HEK293 (cell line): ENCODE measurements around the gene CNPY4.
A peak's percentile ranks its signal among the peaks of the same experiment; 100 is the strongest.

Experiments
- GLI2 ChIP-seq: fragments of 450-650 bp; formaldehyde crosslinking; IDR thresholded peaks from 2 replicates; pipeline ENCODE4; 2017; ENCODE audit warnings: missing biosample characterization, missing genetic modification characterization, low read depth, borderline replicate concordance
- HOXA7 ChIP-seq: sonication (generic); formaldehyde crosslinking; IDR thresholded peaks from 2 replicates; pipeline ENCODE4 v1.8.1; 2022; ENCODE audit warnings: missing genetic modification reagents, borderline replicate concordance
- HOXD13 ChIP-seq: sonication (generic); formaldehyde crosslinking; IDR thresholded peaks from 2 replicates; pipeline ENCODE4 v1.8.0; 2022; ENCODE audit warnings: missing genetic modification reagents, borderline replicate concordance
- MYNN ChIP-seq: fragments of 450-650 bp; formaldehyde crosslinking; IDR thresholded peaks from 2 replicates; pipeline ENCODE4 v1.5.1; 2016; ENCODE audit warnings: missing biosample characterization, missing genetic modification characterization, borderline replicate concordance
- PRDM1 ChIP-seq: fragments of 450-650 bp; formaldehyde crosslinking; IDR thresholded peaks from 2 replicates; pipeline ENCODE4; 2016; ENCODE audit warnings: missing biosample characterization, missing genetic modification characterization
- RBAK ChIP-seq: fragments of 450-650 bp; formaldehyde crosslinking; IDR thresholded peaks from 2 replicates; pipeline ENCODE4 v1.5.1; 2016; ENCODE audit warnings: missing biosample characterization, missing genetic modification characterization
- SCRT2 ChIP-seq: fragments of 450-650 bp; formaldehyde crosslinking; IDR thresholded peaks from 2 replicates; pipeline ENCODE4 v1.5.1; 2016; ENCODE audit warnings: missing biosample characterization, missing genetic modification characterization
- ZBTB21 ChIP-seq: fragments of 450-650 bp; formaldehyde crosslinking; IDR thresholded peaks from 2 replicates; pipeline ENCODE4 v1.5.1; 2017; ENCODE audit warnings: missing biosample characterization, missing genetic modification characterization
- ZEB2 ChIP-seq: fragments of 450-650 bp; formaldehyde crosslinking; IDR thresholded peaks from 2 replicates; pipeline ENCODE4 v1.5.1; 2016; ENCODE audit warnings: missing biosample characterization, missing genetic modification characterization
- ZFP41 ChIP-seq: fragments of 450-650 bp; formaldehyde crosslinking; IDR thresholded peaks from 2 replicates; pipeline ENCODE4 v1.5.1; 2016; ENCODE audit warnings: missing biosample characterization, missing genetic modification characterization, borderline replicate concordance
- ZNF112 ChIP-seq: fragments of 450-650 bp; formaldehyde crosslinking; IDR thresholded peaks from 2 replicates; pipeline ENCODE4 v1.5.0; 2017; ENCODE audit warnings: missing biosample characterization, missing genetic modification characterization
- ZNF169 ChIP-seq: fragments of 450-650 bp; formaldehyde crosslinking; IDR thresholded peaks from 2 replicates; pipeline ENCODE4 v1.5.1; 2016; ENCODE audit warnings: missing biosample characterization, missing genetic modification characterization
- ZNF214 ChIP-seq: fragments of 450-650 bp; formaldehyde crosslinking; IDR thresholded peaks from 2 replicates; pipeline ENCODE4 v1.5.1; 2017; ENCODE audit warnings: missing biosample characterization, mild to moderate bottlenecking, missing genetic modification characterization, borderline replicate concordance
- ZNF302 ChIP-seq: fragments of 450-650 bp; formaldehyde crosslinking; IDR thresholded peaks from 2 replicates; pipeline ENCODE4 v1.5.1; 2016; ENCODE audit warnings: missing biosample characterization, missing genetic modification characterization, low read depth
- ZNF311 ChIP-seq: fragments of 450-650 bp; formaldehyde crosslinking; IDR thresholded peaks from 2 replicates; pipeline ENCODE4 v1.5.1; 2017; ENCODE audit warnings: missing biosample characterization, missing genetic modification characterization, borderline replicate concordance
- ZNF473 ChIP-seq: fragments of 450-650 bp; formaldehyde crosslinking; IDR thresholded peaks from 2 replicates; pipeline ENCODE4 v1.5.1; 2017; ENCODE audit warnings: missing biosample characterization, missing genetic modification characterization
- ZNF555 ChIP-seq: fragments of 450-650 bp; formaldehyde crosslinking; conservative IDR thresholded peaks from 2 replicates; pipeline ENCODE4 v1.5.1; 2017; ENCODE audit warnings: missing biosample characterization, mild to moderate bottlenecking, missing genetic modification characterization, inconsistent platforms
- ZNF610 ChIP-seq: fragments of 450-650 bp; formaldehyde crosslinking; IDR thresholded peaks from 2 replicates; pipeline ENCODE4 v1.5.1; 2016; ENCODE audit warnings: missing biosample characterization, missing genetic modification characterization, borderline replicate concordance
- ZNF626 ChIP-seq: fragments of 450-650 bp; sonication (Bioruptor Pico); formaldehyde crosslinking; IDR thresholded peaks from 2 replicates; pipeline ENCODE4 v1.5.1; 2018; ENCODE audit warnings: missing biosample characterization, missing genetic modification characterization, inconsistent platforms
- ZNF654 ChIP-seq: fragments of 450-650 bp; formaldehyde crosslinking; IDR thresholded peaks from 2 replicates; pipeline ENCODE4 v1.5.1; 2016; ENCODE audit warnings: low read depth, missing biosample characterization, missing genetic modification characterization
- ZNF777 ChIP-seq: fragments of 450-650 bp; formaldehyde crosslinking; IDR thresholded peaks from 2 replicates; pipeline ENCODE4 v1.5.1; 2017; ENCODE audit warnings: missing biosample characterization, missing genetic modification characterization, borderline replicate concordance
- ZNF792 ChIP-seq: fragments of 450-650 bp; formaldehyde crosslinking; IDR thresholded peaks from 2 replicates; pipeline ENCODE4 v1.5.1; 2016; ENCODE audit warnings: missing biosample characterization, missing genetic modification characterization
- ZSCAN23 ChIP-seq: fragments of 450-650 bp; formaldehyde crosslinking; IDR thresholded peaks from 2 replicates; pipeline ENCODE4 v1.5.1; 2016; ENCODE audit warnings: missing biosample characterization, missing genetic modification characterization
- TF ChIP-seq, protein P1 (sequence below): fragments of 450-650 bp; formaldehyde crosslinking; IDR thresholded peaks from 2 replicates; pipeline ENCODE4 v1.5.1; 2016; ENCODE audit warnings: missing biosample characterization, missing genetic modification characterization
- TF ChIP-seq, protein P2 (sequence below): fragments of 450-650 bp; formaldehyde crosslinking; IDR thresholded peaks from 2 replicates; pipeline ENCODE4 v1.5.1; 2016; ENCODE audit warnings: missing biosample characterization, missing genetic modification characterization, low read depth
- TF ChIP-seq, protein P3 (sequence below): fragments of 450-650 bp; formaldehyde crosslinking; IDR thresholded peaks from 2 replicates; pipeline ENCODE4 v1.5.1; 2016; ENCODE audit warnings: missing biosample characterization, missing genetic modification characterization, borderline replicate concordance
- TF ChIP-seq, protein P4 (sequence below): fragments of 450-650 bp; formaldehyde crosslinking; IDR thresholded peaks from 2 replicates; pipeline ENCODE4 v1.5.1; 2016; ENCODE audit warnings: missing biosample characterization, missing genetic modification characterization
- TF ChIP-seq, protein P5 (sequence below): fragments of 450-650 bp; formaldehyde crosslinking; IDR thresholded peaks from 2 replicates; pipeline ENCODE4 v1.5.1; 2016; ENCODE audit warnings: missing biosample characterization, missing genetic modification characterization
- TF ChIP-seq, protein P6 (sequence below): fragments of 450-650 bp; formaldehyde crosslinking; IDR thresholded peaks from 2 replicates; pipeline ENCODE4 v1.5.1; 2017; ENCODE audit warnings: missing biosample characterization, missing genetic modification characterization

The CNPY4 gene

DNA sequence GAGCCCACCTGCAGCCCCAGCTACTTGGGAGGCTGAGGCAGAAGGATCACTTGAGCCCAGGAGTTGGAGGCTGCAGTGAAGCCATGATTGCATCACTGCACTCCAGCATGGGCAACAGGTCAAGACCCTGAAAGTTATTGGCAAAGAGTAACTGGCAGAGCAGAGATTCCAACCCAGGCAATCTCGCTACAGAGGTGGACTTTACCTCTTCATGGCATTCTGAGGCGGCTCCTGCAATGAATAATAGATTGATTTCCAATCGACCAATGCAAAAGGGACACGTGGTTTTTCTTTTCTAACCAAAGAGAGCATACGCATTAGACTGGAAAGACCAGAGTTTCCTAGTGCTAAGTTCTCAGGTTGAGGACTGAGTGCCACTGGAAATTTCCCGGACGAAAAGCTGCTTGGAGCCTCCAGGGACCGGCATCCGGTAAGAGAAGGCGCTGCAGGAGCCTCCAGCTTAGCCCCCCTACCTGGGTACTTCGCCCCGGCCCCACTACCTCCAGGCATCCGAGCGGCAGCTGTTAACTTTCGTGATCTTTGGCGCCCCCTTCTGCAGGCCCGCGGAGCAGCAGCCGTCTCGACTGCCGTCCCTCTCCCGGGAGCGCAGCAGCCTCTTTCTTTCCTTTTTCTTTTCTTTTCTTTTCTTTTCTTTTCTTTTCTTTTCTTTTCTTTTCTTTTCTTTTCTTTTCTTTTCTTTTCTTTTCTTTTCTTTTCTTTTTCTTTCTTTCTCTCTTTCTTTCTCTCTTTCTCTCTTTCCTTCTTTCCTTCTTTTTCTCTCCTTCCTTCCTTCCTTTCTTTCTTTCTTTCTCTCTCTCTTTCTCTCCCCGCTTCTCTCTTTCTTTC is 11.4 kb downstream of the CNPY4 start (continued):
- TF ChIP-seq ZNF302 (no peak), ZNF626 (tag by site-specific recombination) (no peak), ZNF112 (tag by site-specific recombination) (no peak), HOXA7 (CRISPR knock-in tag) (no peak), ZNF473 (no peak), ZNF311 (tag by site-specific recombination) (no peak), ZNF777 (tag by site-specific recombination) (no peak), ZSCAN23 (tag by site-specific recombination) (no peak), ZFP41 (tag by site-specific recombination) (no peak), HOXD13 (CRISPR knock-in tag) (no peak), ZNF555 (tag by site-specific recombination) (no peak), ZNF214 (tag by site-specific recombination) (no peak), ZEB2 (peak; percentile 38; the same call in 1 of the 2 replicates), RBAK (tag by site-specific recombination) (no peak), SCRT2 (tag by site-specific recombination) (peak; percentile 98), MYNN (tag by site-specific recombination) (no peak), ZBTB21 (tag by site-specific recombination) (no peak), ZNF169 (tag by site-specific recombination) (no peak), ZNF792 (tag by site-specific recombination) (no peak), ZNF610 (tag by site-specific recombination) (peak; percentile 64; the same call in 1 of the 2 replicates), ZNF654 (peak; percentile 90), PRDM1 (tag by site-specific recombination) (peak; percentile 91), GLI2 (no peak)
- TF ChIP-seq, protein P1, sequence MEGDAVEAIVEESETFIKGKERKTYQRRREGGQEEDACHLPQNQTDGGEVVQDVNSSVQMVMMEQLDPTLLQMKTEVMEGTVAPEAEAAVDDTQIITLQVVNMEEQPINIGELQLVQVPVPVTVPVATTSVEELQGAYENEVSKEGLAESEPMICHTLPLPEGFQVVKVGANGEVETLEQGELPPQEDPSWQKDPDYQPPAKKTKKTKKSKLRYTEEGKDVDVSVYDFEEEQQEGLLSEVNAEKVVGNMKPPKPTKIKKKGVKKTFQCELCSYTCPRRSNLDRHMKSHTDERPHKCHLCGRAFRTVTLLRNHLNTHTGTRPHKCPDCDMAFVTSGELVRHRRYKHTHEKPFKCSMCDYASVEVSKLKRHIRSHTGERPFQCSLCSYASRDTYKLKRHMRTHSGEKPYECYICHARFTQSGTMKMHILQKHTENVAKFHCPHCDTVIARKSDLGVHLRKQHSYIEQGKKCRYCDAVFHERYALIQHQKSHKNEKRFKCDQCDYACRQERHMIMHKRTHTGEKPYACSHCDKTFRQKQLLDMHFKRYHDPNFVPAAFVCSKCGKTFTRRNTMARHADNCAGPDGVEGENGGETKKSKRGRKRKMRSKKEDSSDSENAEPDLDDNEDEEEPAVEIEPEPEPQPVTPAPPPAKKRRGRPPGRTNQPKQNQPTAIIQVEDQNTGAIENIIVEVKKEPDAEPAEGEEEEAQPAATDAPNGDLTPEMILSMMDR (tag by site-specific recombination): peak; percentile 86
- TF ChIP-seq, protein P2, sequence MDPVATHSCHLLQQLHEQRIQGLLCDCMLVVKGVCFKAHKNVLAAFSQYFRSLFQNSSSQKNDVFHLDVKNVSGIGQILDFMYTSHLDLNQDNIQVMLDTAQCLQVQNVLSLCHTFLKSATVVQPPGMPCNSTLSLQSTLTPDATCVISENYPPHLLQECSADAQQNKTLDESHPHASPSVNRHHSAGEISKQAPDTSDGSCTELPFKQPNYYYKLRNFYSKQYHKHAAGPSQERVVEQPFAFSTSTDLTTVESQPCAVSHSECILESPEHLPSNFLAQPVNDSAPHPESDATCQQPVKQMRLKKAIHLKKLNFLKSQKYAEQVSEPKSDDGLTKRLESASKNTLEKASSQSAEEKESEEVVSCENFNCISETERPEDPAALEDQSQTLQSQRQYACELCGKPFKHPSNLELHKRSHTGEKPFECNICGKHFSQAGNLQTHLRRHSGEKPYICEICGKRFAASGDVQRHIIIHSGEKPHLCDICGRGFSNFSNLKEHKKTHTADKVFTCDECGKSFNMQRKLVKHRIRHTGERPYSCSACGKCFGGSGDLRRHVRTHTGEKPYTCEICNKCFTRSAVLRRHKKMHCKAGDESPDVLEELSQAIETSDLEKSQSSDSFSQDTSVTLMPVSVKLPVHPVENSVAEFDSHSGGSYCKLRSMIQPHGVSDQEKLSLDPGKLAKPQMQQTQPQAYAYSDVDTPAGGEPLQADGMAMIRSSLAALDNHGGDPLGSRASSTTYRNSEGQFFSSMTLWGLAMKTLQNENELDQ (tag by site-specific recombination): no peak
- TF ChIP-seq, protein P3, sequence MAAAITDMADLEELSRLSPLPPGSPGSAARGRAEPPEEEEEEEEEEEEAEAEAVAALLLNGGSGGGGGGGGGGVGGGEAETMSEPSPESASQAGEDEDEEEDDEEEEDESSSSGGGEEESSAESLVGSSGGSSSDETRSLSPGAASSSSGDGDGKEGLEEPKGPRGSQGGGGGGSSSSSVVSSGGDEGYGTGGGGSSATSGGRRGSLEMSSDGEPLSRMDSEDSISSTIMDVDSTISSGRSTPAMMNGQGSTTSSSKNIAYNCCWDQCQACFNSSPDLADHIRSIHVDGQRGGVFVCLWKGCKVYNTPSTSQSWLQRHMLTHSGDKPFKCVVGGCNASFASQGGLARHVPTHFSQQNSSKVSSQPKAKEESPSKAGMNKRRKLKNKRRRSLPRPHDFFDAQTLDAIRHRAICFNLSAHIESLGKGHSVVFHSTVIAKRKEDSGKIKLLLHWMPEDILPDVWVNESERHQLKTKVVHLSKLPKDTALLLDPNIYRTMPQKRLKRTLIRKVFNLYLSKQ: no peak
- TF ChIP-seq, protein P4, sequence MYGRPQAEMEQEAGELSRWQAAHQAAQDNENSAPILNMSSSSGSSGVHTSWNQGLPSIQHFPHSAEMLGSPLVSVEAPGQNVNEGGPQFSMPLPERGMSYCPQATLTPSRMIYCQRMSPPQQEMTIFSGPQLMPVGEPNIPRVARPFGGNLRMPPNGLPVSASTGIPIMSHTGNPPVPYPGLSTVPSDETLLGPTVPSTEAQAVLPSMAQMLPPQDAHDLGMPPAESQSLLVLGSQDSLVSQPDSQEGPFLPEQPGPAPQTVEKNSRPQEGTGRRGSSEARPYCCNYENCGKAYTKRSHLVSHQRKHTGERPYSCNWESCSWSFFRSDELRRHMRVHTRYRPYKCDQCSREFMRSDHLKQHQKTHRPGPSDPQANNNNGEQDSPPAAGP (tag by site-specific recombination): no peak
- TF ChIP-seq, protein P5, sequence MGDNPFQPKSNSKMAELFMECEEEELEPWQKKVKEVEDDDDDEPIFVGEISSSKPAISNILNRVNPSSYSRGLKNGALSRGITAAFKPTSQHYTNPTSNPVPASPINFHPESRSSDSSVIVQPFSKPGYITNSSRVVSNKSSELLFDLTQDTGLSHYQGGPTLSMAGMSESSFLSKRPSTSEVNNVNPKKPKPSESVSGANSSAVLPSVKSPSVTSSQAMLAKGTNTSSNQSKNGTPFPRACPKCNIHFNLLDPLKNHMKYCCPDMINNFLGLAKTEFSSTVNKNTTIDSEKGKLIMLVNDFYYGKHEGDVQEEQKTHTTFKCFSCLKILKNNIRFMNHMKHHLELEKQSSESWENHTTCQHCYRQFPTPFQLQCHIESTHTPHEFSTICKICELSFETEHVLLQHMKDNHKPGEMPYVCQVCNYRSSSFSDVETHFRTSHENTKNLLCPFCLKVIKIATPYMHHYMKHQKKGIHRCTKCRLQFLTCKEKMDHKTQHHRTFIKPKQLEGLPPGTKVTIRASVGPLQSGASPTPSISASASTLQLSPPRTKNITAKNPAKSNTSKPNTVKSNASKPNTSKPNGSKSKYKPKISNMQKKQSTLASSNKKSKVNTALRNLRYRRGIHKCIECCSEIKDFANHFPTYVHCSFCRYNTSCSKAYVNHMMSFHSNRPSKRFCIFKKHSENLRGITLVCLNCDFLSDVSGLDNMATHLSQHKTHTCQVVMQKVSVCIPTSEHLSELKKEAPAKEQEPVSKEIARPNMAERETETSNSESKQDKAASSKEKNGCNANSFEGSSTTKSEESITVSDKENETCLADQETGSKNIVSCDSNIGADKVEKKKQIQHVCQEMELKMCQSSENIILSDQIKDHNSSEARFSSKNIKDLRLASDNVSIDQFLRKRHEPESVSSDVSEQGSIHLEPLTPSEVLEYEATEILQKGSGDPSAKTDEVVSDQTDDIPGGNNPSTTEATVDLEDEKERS (tag by site-specific recombination): no peak
- TF ChIP-seq, protein P6, sequence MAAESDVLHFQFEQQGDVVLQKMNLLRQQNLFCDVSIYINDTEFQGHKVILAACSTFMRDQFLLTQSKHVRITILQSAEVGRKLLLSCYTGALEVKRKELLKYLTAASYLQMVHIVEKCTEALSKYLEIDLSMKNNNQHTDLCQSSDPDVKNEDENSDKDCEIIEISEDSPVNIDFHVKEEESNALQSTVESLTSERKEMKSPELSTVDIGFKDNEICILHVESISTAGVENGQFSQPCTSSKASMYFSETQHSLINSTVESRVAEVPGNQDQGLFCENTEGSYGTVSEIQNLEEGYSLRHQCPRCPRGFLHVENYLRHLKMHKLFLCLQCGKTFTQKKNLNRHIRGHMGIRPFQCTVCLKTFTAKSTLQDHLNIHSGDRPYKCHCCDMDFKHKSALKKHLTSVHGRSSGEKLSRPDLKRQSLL (tag by site-specific recombination): no peak
